OCI-LY1 (cell line): ENCODE data around the gene FOXN3.
A peak's percentile ranks its signal among the peaks of the same experiment; 100 is the strongest.

Experiments
- H2AFZ ChIP-seq: fragments of 200-600 bp; sonication (generic), shearing (Covaris generic); 2 replicates; pipeline ENCODE4 v1.6.0; 2014; ENCODE audit warnings: antibody characterized with exemption, mild to moderate bottlenecking, low read length
- H3F3A ChIP-seq: fragments of 200-600 bp; sonication (generic), shearing (Covaris generic); 2 replicates; pipeline ENCODE4 v1.6.0; 2014; ENCODE audit warnings: mild to moderate bottlenecking, antibody characterized with exemption, low read length, moderate library complexity; ENCODE audit not compliant: insufficient read depth
- H3K27ac ChIP-seq: fragments of 200-600 bp; sonication (generic); 2 replicates; pipeline ENCODE4 v1.5.1; 2014; ENCODE audit warnings: low read length, mixed run types, mild to moderate bottlenecking, low read depth; ENCODE audit not compliant: poor library complexity, severe bottlenecking
- H3K27me3 ChIP-seq: fragments of 200-600 bp; sonication (generic); 2 replicates; pipeline ENCODE4 v1.6.0; 2014; ENCODE audit warnings: antibody characterized with exemption, mild to moderate bottlenecking, low read length, moderate library complexity; ENCODE audit not compliant: insufficient read depth
- H3K36me3 ChIP-seq: fragments of 200-600 bp; sonication (generic); 2 replicates; pipeline ENCODE4 v1.6.1; 2014; ENCODE audit warnings: mild to moderate bottlenecking, antibody characterized with exemption, low read length, moderate library complexity, mixed read lengths; ENCODE audit not compliant: insufficient read depth
- H3K4me1 ChIP-seq: fragments of 200-600 bp; sonication (generic); 2 replicates; pipeline ENCODE4 v1.5.1; 2014; ENCODE audit warnings: mild to moderate bottlenecking, low read length, moderate library complexity; ENCODE audit not compliant: insufficient read depth, severe bottlenecking
- H3K4me2 ChIP-seq: fragments of 200-600 bp; sonication (generic), shearing (Covaris generic); 2 replicates; pipeline ENCODE4 v1.6.1; 2014; ENCODE audit warnings: low read length
- H3K4me3 ChIP-seq: fragments of 200-600 bp; sonication (generic); 2 replicates; pipeline ENCODE4 v1.5.1; 2014; ENCODE audit warnings: low read length, low read depth, mild to moderate bottlenecking, mixed read lengths; ENCODE audit not compliant: poor library complexity, severe bottlenecking
- H3K79me2 ChIP-seq: fragments of 200-600 bp; shearing (Covaris generic); 2 replicates; pipeline ENCODE4 v1.6.1; 2016; ENCODE audit warnings: mixed run types, low read length, mixed read lengths; ENCODE audit not compliant: insufficient read depth
- H3K9ac ChIP-seq: fragments of 200-600 bp; sonication (generic), shearing (Covaris generic); 2 replicates; pipeline ENCODE4 v1.6.1; 2014; ENCODE audit warnings: mild to moderate bottlenecking, low read length, mixed read lengths
- H3K9me2 ChIP-seq: fragments of 200-600 bp; sonication (generic), shearing (Covaris generic); 2 replicates; pipeline ENCODE4 v1.6.1; 2014; ENCODE audit warnings: low read depth, mild to moderate bottlenecking, low read length, mixed read lengths
- H3K9me3 ChIP-seq: fragments of 200-600 bp; shearing (Covaris generic); 2 replicates; pipeline ENCODE4 v1.6.1; 2014; ENCODE audit warnings: low read length, mixed read lengths
- H4K20me1 ChIP-seq: fragments of 200-600 bp; sonication (generic), shearing (Covaris generic); 2 replicates; pipeline ENCODE4 v1.6.0; 2016; ENCODE audit warnings: mild to moderate bottlenecking, low read length; ENCODE audit not compliant: insufficient read depth
- EZH2 ChIP-seq: fragments of 200-600 bp; sonication (generic), shearing (Covaris generic); IDR thresholded peaks from 2 replicates; pipeline ENCODE4 v1.8.0; 2017; ENCODE audit warnings: borderline replicate concordance, mixed run types, mild to moderate bottlenecking, antibody characterized with exemption, low read length, moderate library complexity, mixed read lengths
- TF ChIP-seq, protein P1 (sequence below): fragments of 200-600 bp; sonication (generic), shearing (Covaris generic); IDR thresholded peaks from 2 replicates; pipeline ENCODE4 v1.5.1; 2017; ENCODE audit warnings: mild to moderate bottlenecking, antibody characterized with exemption, low read length, moderate library complexity, mixed read lengths

Gene FOXN3

DNA sequence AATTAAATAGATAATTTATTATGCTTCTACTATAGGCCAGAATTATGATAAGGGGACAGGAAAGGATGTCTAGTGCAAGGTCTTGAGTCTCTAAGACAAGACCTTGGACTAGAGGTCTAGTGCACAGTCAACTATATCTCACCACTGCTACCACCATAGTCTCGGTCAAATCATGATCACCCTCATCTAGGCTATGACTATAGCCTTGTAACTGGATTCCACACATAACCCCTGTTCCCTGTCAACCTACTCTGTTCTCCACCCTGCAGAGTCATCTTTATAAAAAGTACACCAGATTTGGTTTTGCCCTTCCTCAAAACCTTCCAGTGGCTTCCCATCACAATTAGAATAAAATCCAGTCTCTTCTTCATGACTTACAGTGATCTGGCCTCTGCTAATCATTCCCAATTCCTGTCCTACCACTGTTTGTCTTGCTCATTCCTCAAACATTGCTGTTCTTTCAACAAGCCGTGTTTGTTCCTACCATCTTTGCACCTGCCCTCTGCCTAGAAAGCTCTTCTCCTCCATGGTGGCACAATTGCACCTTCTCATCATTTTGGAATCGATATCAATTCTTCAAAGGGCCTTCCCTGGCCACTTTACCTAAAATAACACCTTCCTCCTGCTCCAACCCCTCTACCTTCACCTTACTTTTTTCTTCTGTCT is 169.4 kb downstream of the FOXN3 start:
- TF ChIP-seq, protein P1, sequence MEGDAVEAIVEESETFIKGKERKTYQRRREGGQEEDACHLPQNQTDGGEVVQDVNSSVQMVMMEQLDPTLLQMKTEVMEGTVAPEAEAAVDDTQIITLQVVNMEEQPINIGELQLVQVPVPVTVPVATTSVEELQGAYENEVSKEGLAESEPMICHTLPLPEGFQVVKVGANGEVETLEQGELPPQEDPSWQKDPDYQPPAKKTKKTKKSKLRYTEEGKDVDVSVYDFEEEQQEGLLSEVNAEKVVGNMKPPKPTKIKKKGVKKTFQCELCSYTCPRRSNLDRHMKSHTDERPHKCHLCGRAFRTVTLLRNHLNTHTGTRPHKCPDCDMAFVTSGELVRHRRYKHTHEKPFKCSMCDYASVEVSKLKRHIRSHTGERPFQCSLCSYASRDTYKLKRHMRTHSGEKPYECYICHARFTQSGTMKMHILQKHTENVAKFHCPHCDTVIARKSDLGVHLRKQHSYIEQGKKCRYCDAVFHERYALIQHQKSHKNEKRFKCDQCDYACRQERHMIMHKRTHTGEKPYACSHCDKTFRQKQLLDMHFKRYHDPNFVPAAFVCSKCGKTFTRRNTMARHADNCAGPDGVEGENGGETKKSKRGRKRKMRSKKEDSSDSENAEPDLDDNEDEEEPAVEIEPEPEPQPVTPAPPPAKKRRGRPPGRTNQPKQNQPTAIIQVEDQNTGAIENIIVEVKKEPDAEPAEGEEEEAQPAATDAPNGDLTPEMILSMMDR: no peak
- TF ChIP-seq EZH2: no peak
- peaks cover 47% of the 10 kb centered on the region for H3K4me1 ChIP-seq
- no peak overlapping the region for H2AFZ ChIP-seq
- peaks cover 10% of the 10 kb centered on the region for H3K9me3 ChIP-seq
- no peaks in the 10 kb centered on the region for H3F3A ChIP-seq
- H3K36me3 ChIP-seq: peaks cover 28% of the 10 kb centered on the region
- H3K9me2 ChIP-seq: no peaks in the 10 kb centered on the region
- no peaks in the 10 kb centered on the region for H3K79me2 ChIP-seq
- no peak overlapping the region for H3K4me3 ChIP-seq
- no peaks in the 10 kb centered on the region for H3K27me3 ChIP-seq
- no peaks in the 10 kb centered on the region for H4K20me1 ChIP-seq
- no peak overlapping the region for H3K27ac ChIP-seq
- no peak overlapping the region for H3K9ac ChIP-seq
- H3K4me2 ChIP-seq: no peak overlapping the region

DNA sequence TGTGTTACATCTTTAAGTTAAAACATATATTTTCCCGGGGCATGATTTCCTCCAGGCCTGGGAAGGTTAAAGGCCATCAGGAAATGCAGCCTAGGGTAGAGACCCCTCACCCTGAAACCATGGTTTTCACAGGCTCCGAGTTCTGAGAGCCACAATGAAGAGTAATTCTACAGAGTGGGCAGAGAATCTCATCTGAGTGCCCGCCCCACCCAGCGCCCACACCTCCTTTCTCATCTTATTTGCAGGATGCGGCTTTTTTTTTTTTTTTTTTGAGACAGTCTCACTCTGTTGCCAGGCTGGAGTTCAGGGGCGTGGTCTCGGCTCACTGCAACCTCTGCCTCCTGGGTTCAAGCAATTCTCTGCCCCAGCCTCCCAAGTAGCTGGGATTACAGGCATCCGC is 170.7 kb downstream of the FOXN3 start:
- peaks cover 20% of the 10 kb centered on the region for H3K36me3 ChIP-seq
- no peaks in the 10 kb centered on the region for H3K79me2 ChIP-seq
- H3K9me3 ChIP-seq: peaks cover 5% of the 10 kb centered on the region
- no peaks in the 10 kb centered on the region for H3K9me2 ChIP-seq
- no peaks in the 10 kb centered on the region for H4K20me1 ChIP-seq
- no peak overlapping the region for H3K4me2 ChIP-seq
- no peak for TF ChIP-seq EZH2
- TF ChIP-seq, protein P1: no peak
- peak overlapping the region; percentile 58 for H3K27ac ChIP-seq
- no peak overlapping the region for H3K4me3 ChIP-seq
- peaks cover 60% of the 10 kb centered on the region for H3K4me1 ChIP-seq
- no peaks in the 10 kb centered on the region for H3F3A ChIP-seq
- no peak overlapping the region for H2AFZ ChIP-seq
- H3K9ac ChIP-seq: no peak overlapping the region
- no peaks in the 10 kb centered on the region for H3K27me3 ChIP-seq

DNA sequence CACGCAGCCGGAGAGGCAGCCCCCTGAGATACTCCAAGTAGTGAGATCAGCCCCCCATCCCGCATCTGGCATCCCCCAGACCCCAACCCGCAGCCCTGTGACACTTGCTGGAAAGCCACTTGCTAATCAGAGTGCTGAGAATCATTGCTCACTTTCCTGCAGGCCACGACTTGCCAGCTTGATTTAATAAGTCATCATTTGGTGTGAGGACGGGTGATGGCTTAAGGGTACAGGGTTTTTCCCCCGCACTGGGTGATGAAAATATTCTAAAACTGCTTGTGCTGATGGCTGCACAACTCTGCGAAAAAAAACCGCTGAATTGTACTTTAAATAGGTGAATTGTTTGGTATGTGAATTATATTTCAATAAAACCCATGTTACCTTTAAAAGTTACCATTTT is 171.2 kb downstream of the FOXN3 start:
- TF ChIP-seq, protein P1: no peak
- no peak for TF ChIP-seq EZH2
- Histone ChIP-seq H3K4me1 (peaks cover 63% of the 10 kb centered on the region), H3K4me2 (no peak overlapping the region), H2AFZ (no peak overlapping the region), H3K9ac (peak overlapping the region; percentile 19; the same call in 1 of the 2 replicates), H3K27ac (peak overlapping the region; percentile 58), H3K9me2 (no peaks in the 10 kb centered on the region), H3K4me3 (no peak overlapping the region), H3K79me2 (no peaks in the 10 kb centered on the region), H3K27me3 (no peaks in the 10 kb centered on the region), H3F3A (no peaks in the 10 kb centered on the region), H4K20me1 (no peaks in the 10 kb centered on the region), H3K36me3 (peaks cover 19% of the 10 kb centered on the region), H3K9me3 (no peaks in the 10 kb centered on the region)
